ENCODE measurements around the gene OR52E5. TPM values are rescaled to one million over a fixed set of nuclear protein-coding genes. Genes with fewer than 3 reads are reported as not detected.

OR52E5 gene
- polyA plus RNA-seq, 6 donors from 2014 or later = not detected

DNA sequence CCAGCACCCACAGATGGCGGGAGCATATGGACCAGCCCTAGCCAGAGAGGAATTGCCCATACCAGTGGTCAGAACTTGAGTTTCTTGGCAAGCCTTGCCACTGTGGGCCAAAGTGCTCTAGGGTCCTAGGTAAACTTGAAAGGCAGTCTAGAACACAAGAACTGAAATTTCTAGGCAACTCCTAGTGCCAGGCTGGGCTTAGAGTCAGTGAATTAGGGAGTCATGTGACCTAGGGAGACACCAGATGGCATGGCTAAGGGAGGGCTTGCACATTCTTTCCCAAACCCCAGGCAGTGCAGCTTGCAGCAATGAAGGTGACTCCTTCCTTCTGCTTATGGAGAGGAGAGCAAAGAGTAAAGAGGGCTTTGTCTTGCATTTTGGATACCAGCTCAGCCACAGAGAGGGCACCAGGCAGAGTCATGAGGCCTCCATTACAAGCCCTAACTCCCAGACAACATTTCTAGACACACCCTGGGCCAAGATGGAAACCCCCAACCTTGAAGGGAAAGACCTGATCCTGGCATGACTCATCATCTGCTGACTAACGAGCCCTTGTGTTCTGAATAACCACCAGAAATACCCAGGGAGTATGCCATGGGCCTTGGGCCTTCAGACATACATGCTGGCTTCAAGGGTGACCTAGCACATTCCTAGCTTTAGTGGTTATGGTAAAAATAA lies 29.9 kb downstream of the OR52E5 start:
- no peaks in the 10 kb centered on the region for H3K36me3 Mint-ChIP-seq
- no peaks in the 10 kb centered on the region for H3K27me3 Mint-ChIP-seq
- H3K4me1 Mint-ChIP-seq = no peaks in the 10 kb centered on the region
- ATAC-seq (ENCODE audit: low read depth in 2 of 2) = no peak
- no peak overlapping the region for H3K27ac Mint-ChIP-seq
- no peak for DNase-seq
- H3K9me3 Mint-ChIP-seq = peaks cover 4 to 53% (median 22%) of the 10 kb centered on the region in 7 donors
- no peak overlapping the region for H3K4me3 Mint-ChIP-seq

DNA sequence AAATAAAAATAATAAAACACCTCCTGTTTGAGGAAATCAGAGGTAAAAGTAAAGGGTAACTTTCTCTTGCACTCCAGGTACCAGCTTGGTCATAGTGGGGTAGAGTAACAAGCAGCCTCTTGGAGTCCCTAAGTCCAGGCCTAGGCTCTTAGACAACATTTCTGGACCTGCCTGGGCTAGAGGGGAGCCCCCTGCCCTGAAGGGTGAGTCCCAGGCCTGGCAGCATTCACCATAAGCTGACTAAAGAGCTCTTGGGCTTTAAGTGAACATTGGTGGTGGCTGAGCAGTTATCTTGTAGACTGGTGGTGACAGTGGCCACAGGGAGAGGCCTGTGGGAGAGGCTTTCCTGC lies 30.4 kb downstream of the OR52E5 start:
- no peak for ATAC-seq (ENCODE audit: low read depth in 2 of 2)
- H3K27me3 Mint-ChIP-seq = no peaks in the 10 kb centered on the region
- H3K4me1 Mint-ChIP-seq = no peaks in the 10 kb centered on the region
- H3K36me3 Mint-ChIP-seq = no peaks in the 10 kb centered on the region
- no peak overlapping the region for H3K27ac Mint-ChIP-seq
- H3K9me3 Mint-ChIP-seq = peaks cover 6 to 54% (median 22%) of the 10 kb centered on the region in 7 donors
- no peak overlapping the region for H3K4me3 Mint-ChIP-seq
- no peak for DNase-seq

DNA sequence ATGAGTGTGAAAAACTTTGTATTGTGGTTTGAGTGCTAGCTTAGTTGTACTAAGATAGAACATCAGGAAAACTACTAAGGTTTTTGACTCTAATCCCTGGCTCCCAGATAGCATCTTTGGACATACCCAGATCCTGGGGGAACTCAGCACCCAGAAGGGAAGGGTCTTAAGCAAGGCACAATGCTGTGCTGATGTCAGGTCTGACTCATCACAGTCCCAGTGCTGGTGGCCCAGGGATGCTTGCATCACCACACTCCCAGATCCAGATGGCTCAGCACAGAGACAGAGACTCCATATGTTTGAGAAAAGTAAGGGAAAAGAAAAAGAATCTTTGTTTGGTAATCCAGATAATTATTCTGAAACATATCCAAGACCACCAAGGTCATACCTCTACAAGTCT lies 30.8 kb downstream of the OR52E5 start:
- DNase-seq = no peak

DNA sequence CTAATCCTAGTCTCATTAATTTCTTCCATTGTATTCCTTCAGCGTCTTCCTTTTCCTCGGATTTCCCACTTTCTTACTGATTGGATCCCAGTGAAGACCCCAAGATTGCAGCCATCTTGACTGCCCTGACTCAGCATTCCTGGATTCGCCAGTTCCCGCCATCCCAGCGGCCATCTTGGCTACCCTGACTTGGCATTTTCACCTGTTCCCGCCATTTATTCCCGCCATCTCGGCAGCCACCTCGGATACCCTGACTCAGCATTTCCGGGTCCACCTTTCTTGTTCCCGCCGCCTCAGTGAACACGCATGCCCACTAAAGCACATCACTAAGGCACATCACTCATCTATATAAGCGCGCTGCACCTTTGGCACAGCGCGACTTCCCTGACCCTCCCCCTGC lies 35.3 kb downstream of the OR52E5 start:
- H3K4me1 Mint-ChIP-seq = no peaks in the 10 kb centered on the region
- no peak overlapping the region for H3K4me3 Mint-ChIP-seq
- no peaks in the 10 kb centered on the region for H3K36me3 Mint-ChIP-seq
- no peaks in the 10 kb centered on the region for H3K27me3 Mint-ChIP-seq
- DNase-seq (no peak), ATAC-seq (ENCODE audit: low read depth in 2 of 2) (no peak)
- H3K27ac Mint-ChIP-seq = no peak overlapping the region
- peaks cover 19 to 48% (median 29%) of the 10 kb centered on the region in 7 donors for H3K9me3 Mint-ChIP-seq

More for the DNA sequence above, 30.8 kb downstream of the OR52E5 start:
- no peak for ATAC-seq (ENCODE audit: low read depth in 2 of 2)
- Mint-ChIP-seq H3K9me3 (peaks cover 8 to 52% (median 22%) of the 10 kb centered on the region in 7 donors), H3K4me3 (no peak overlapping the region), H3K36me3 (no peaks in the 10 kb centered on the region), H3K27ac (no peak overlapping the region), H3K4me1 (no peaks in the 10 kb centered on the region), H3K27me3 (no peaks in the 10 kb centered on the region)

DNA sequence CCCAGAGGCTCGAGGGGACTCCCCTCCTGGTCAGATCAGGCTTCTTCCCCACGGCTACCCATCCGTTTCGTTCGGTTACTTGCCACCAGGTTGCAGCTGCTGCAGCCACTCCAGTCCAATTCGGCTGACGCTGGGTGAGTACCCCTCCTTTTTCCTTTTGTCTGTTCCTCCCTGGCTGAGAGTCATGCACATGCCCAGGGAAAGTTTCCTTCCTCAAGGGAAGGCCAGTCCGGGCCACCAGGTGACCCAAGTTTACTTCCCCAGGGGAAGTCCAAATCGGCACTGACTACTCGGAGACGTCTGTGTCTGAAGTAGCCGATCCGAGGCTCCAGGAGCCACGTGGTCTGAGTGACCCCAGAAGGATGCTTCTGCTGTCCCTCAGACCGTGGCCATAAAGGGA lies 35.8 kb downstream of the OR52E5 start:
- H3K27me3 Mint-ChIP-seq = no peaks in the 10 kb centered on the region
- H3K4me3 Mint-ChIP-seq = no peak overlapping the region
- ATAC-seq (ENCODE audit: low read depth in 2 of 2) = no peak
- H3K27ac Mint-ChIP-seq = peak overlapping the region in 1 of 6 donors; percentile 49
- no peak for DNase-seq
- peaks cover 16 to 44% (median 26%) of the 10 kb centered on the region in 7 donors for H3K9me3 Mint-ChIP-seq
- H3K4me1 Mint-ChIP-seq = no peaks in the 10 kb centered on the region
- H3K36me3 Mint-ChIP-seq = no peaks in the 10 kb centered on the region

DNA sequence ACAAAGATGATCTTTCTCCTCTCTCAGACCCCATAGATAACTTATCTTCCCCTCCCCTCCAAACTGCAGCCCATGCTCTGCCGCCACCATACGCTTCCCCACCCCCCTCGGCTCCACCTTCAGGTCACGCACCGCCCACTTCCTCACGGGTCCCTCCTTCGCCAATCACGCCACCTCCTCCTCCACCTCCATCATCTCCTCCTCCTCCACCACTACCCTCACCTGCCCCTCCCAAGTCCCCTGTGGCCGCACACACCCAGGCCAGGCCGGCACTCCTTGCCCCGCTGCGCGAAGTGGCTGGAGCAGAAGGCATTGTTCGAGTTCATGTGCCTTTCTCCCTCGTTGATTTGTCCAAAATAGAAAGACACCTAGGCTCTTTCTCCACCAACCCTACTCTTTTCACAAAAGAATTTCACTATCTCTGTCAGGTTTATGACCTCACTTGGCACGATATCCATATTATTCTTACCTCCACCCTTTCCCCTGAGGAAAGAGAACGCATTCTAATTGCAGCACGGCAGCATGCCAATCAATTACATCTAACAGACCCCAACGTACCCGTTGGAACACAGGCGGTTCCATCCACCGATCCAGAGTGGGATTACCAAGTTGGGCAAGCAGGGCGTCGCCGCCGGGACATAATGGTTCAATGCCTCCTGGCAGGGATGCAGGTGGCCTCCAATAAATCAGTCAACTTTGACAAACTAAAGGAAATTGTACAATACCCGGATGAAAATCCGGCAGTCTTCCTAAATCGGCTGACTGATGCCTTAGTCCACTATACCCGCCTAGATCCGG lies 36.8 kb downstream of the OR52E5 start:
- DNase-seq (no peak), ATAC-seq (ENCODE audit: low read depth in 2 of 2) (no peak)
- Mint-ChIP-seq H3K9me3 (peaks cover 9 to 38% (median 26%) of the 10 kb centered on the region in 7 donors), H3K27ac (no peak overlapping the region), H3K27me3 (no peaks in the 10 kb centered on the region), H3K4me1 (no peaks in the 10 kb centered on the region), H3K4me3 (no peak overlapping the region), H3K36me3 (no peaks in the 10 kb centered on the region)

DNA sequence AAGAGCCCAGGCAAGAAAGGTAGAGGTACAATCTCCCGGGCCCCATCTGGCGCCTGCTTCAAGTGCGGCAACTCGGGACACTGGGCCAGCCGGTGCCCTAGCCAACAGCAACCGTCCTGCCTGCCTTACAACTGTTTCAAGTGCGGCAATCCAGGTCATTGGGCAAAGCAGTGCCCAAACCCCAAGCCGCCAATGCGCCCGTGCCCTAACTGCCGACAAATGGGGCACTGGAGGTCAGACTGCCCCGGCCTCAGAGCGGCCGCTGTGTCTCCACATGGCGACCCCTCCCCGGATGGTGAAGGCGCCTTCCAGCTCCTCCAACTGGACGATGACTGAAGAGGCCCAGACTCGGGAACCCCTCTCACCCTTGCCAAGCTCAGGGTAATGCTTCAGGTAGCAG lies 37.6 kb downstream of the OR52E5 start:
- H3K27me3 Mint-ChIP-seq = no peaks in the 10 kb centered on the region
- H3K4me1 Mint-ChIP-seq = no peaks in the 10 kb centered on the region
- ATAC-seq (ENCODE audit: low read depth in 2 of 2) = no peak
- peaks cover 7 to 34% (median 25%) of the 10 kb centered on the region in 7 donors for H3K9me3 Mint-ChIP-seq
- H3K4me3 Mint-ChIP-seq = no peak overlapping the region
- no peaks in the 10 kb centered on the region for H3K36me3 Mint-ChIP-seq
- no peak overlapping the region for H3K27ac Mint-ChIP-seq
- DNase-seq = no peak

DNA sequence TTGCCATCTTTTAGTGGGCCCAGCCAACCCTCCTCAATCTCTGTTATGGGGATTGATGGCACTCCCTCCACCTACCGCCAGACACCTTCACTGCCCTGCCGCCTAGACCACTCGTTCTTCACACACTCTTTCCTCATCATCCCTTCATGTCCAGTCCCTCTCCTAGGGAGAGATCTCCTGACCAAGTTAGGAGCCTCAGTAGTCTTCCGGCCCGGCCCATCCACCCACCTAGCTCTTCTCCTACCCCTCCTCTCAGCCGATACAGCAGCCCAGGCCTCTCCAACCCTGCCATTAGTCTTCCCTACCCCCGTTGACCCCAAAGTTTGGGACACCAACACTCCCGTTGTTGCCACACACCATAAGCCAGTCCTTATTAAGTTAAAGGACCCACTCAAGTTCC lies 38.1 kb downstream of the OR52E5 start:
- Mint-ChIP-seq H3K27ac (no peak overlapping the region), H3K4me3 (no peak overlapping the region), H3K36me3 (no peaks in the 10 kb centered on the region), H3K27me3 (no peaks in the 10 kb centered on the region), H3K4me1 (no peaks in the 10 kb centered on the region), H3K9me3 (peaks cover 4 to 34% (median 22%) of the 10 kb centered on the region in 7 donors)
- ATAC-seq (ENCODE audit: low read depth in 2 of 2) (no peak), DNase-seq (no peak)

DNA sequence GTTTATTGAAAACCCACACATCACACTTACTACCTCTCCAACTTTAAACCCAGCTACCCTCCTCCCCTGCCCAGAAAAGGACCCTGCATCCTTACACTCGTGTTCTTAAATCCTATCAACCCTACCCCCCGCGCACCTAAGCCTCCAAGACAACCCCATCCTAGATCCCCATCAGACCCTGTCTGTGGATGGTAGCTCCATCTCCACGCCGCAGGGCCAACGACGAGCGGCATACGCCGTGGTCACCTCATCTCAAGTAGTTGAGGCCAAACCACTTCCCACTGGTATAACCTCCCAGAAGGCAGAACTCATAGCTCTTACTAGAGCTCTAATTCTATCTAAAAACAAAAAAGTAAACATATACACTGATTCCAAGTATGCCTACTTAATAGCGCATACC lies 39.7 kb downstream of the OR52E5 start:
- no peak for ATAC-seq (ENCODE audit: low read depth in 2 of 2)
- Mint-ChIP-seq H3K9me3 (peaks cover 4 to 39% (median 18%) of the 10 kb centered on the region in 7 donors), H3K4me3 (no peak overlapping the region)

DNA sequence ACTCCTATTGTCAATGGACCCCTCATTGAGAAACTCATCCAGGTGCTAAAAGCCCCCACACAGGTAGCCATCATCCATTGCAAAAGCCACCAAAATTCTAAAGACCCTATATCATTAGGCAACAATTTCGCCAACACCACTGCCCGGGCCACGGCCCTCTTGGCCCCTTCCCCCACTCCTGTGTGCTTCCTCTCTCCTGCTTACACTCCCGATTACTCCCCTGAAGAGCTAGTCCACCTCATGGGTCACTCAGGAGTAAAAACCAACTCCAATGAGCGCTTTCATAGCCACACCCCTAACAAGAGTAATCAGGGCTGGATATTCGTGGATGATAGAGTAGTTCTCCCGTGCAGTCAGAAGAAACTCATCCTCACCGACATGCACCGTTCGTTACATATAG lies 40.1 kb downstream of the OR52E5 start:
- Mint-ChIP-seq H3K36me3 (no peaks in the 10 kb centered on the region), H3K27me3 (peaks cover 0 to 5% (median 0%) of the 10 kb centered on the region in 3 donors), H3K4me3 (no peak overlapping the region), H3K4me1 (no peaks in the 10 kb centered on the region), H3K27ac (no peak overlapping the region), H3K9me3 (peaks cover 4 to 39% (median 21%) of the 10 kb centered on the region in 7 donors)
- DNase-seq (no peak), ATAC-seq (ENCODE audit: low read depth in 2 of 2) (no peak)

More for the DNA sequence above, 39.7 kb downstream of the OR52E5 start:
- no peak overlapping the region for H3K27ac Mint-ChIP-seq
- H3K27me3 Mint-ChIP-seq = peaks cover 0 to under 1% (median 0%) of the 10 kb centered on the region in 3 donors
- DNase-seq = no peak
- H3K4me1 Mint-ChIP-seq = no peaks in the 10 kb centered on the region
- no peaks in the 10 kb centered on the region for H3K36me3 Mint-ChIP-seq

DNA sequence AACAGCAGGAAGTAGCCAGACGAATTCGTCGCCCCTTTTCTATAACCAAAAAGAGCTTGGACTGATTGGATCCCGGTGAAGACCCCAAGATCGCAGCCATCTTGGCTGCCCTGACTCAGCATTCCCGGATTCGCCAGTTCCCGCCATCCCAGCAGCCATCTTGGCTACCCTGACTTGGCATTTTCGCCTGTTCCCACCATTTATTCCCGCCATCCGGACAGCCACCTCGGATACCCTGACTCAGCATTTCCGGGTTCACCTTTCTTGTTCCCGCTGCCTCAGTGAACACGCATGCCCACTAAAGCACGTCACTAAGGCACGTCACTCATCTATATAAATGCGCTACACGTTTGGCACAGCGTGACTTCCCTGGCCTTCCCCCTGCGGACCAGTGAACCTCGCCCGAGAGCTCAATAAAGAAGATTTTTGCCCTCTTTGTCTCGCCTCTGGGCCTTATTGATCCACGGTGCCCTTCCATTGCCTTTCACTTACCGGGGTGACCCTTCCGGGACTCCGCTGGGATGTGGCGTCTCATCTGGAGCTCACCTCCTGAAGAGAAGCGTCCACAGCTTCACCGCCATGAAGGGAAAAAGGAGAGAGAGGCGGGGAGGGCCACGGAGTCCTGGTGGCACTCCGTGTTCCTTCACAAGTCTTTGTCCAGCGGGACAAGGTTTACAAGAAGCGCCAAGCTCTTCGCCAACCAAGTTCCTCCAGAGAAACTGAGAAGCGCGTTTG lies 45.0 kb downstream of the OR52E5 start:
- ATAC-seq (ENCODE audit: low read depth in 2 of 2) = no peak
- H3K4me1 Mint-ChIP-seq = no peaks in the 10 kb centered on the region
- peaks cover 0 to 9% (median 6%) of the 10 kb centered on the region in 3 donors for H3K27me3 Mint-ChIP-seq
- H3K27ac Mint-ChIP-seq = no peak overlapping the region
- peak overlapping the region in 2 of 8 donors; percentile 16 to 79 for H3K4me3 Mint-ChIP-seq
- peaks cover 0 to 13% (median 6%) of the 10 kb centered on the region in 7 donors for H3K9me3 Mint-ChIP-seq
- no peak for DNase-seq
- H3K36me3 Mint-ChIP-seq = no peaks in the 10 kb centered on the region

DNA sequence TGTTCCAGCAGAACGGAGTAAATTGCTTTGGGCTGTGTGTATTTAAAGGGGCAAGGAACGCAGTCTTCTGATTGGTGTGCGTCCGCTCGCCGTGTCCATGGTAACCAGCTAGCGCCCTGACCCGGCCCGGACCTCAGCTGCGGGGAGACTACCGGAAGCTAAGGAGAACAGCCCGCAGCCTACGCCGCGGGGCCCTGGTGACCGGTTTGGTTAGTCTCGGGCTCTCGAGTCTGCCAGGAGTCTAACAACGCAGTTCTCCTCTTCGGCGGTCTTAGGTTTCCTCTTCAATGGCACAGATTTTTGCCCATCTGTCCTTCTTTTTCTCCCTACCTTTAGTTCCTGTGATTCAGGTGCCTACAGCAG lies 45.6 kb downstream of the OR52E5 start:
- H3K4me1 Mint-ChIP-seq = no peaks in the 10 kb centered on the region
- H3K27ac Mint-ChIP-seq = no peak overlapping the region
- H3K36me3 Mint-ChIP-seq = no peaks in the 10 kb centered on the region
- H3K9me3 Mint-ChIP-seq = peaks cover 0 to 13% (median 4%) of the 10 kb centered on the region in 7 donors
- peaks cover 0 to 10% (median 6%) of the 10 kb centered on the region in 3 donors for H3K27me3 Mint-ChIP-seq
- DNase-seq (no peak), ATAC-seq (ENCODE audit: low read depth in 2 of 2) (no peak)
- H3K4me3 Mint-ChIP-seq = no peak overlapping the region

DNA sequence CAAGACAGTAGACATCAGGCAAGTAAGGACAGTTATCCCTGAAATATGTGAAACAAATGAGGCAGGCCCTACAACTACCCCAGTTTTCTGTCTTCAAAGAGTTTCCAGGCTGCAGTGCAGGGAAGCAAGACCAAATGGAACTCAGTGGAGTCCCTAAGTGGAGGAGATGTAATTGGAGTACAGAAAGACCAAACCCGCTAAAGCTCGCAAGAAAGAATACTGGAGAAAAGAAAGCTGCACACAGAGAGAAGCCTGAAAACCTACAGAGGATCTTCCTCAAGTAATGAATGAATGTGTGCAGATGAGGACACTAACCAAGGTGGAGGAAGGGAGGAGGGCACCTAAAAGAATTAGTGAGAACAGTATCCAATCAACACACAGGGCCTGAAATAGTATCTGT lies 47.7 kb downstream of the OR52E5 start:
- DNase-seq (no peak), ATAC-seq (ENCODE audit: low read depth in 2 of 2) (no peak)
- Mint-ChIP-seq H3K36me3 (no peaks in the 10 kb centered on the region), H3K4me1 (no peaks in the 10 kb centered on the region), H3K27me3 (peaks cover 0 to 17% (median 6%) of the 10 kb centered on the region in 3 donors), H3K4me3 (no peak overlapping the region), H3K27ac (no peak overlapping the region), H3K9me3 (peaks cover 0 to 9% (median 4%) of the 10 kb centered on the region in 7 donors)
